H9 (cell line): ENCODE data around the gene POR. TPM values are rescaled to one million over a fixed set of nuclear protein-coding genes. Genes with fewer than 3 reads are reported as not detected.

Experiments
- DNase-seq: peaks from one replicate; pipeline ENCODE4 v3.0.0-alpha.2; 2017
- H2AFZ ChIP-seq: one replicate; pipeline ENCODE4 v1.6.1; 2013; ENCODE audit warnings: mild to moderate bottlenecking, low read length, control low read depth, moderate library complexity
- H2AK5ac ChIP-seq: 2 replicates; pipeline ENCODE4 v1.6.1; 2013; ENCODE audit warnings: low read length, control low read depth, mixed read lengths; ENCODE audit not compliant: insufficient read length
- H2BK120ac ChIP-seq: one replicate; pipeline ENCODE4 v1.6.1; 2013; ENCODE audit warnings: low read depth, mild to moderate bottlenecking, low read length, control low read depth, inconsistent platforms; ENCODE audit not compliant: poor library complexity, severe bottlenecking
- H2BK12ac ChIP-seq: 2 replicates; pipeline ENCODE4 v1.6.1; 2013; ENCODE audit warnings: low read length, control low read depth, mixed read lengths, low read depth; ENCODE audit not compliant: insufficient read length
- H2BK15ac ChIP-seq: 2 replicates; pipeline ENCODE4 v1.6.1; 2013; ENCODE audit warnings: low read depth, low read length, control low read depth
- H2BK20ac ChIP-seq: one replicate; pipeline ENCODE4 v1.6.1; 2013; ENCODE audit warnings: low read depth, mild to moderate bottlenecking, low read length, control low read depth, inconsistent platforms; ENCODE audit not compliant: poor library complexity, severe bottlenecking
- H2BK5ac ChIP-seq: 2 replicates; pipeline ENCODE4 v1.6.1; 2013; ENCODE audit warnings: low read length, control low read depth, mixed read lengths; ENCODE audit not compliant: insufficient read length
- H3K14ac ChIP-seq: 2 replicates; pipeline ENCODE4 v1.6.1; 2013; ENCODE audit warnings: low read length, control low read depth; ENCODE audit not compliant: insufficient read depth
- H3K18ac ChIP-seq: 2 replicates; pipeline ENCODE4 v1.6.1; 2013; ENCODE audit warnings: low read depth, mild to moderate bottlenecking, mixed read lengths, low read length, control low read depth; ENCODE audit not compliant: insufficient read length
- H3K23ac ChIP-seq: 2 replicates; pipeline ENCODE4 v1.6.1; 2013; ENCODE audit warnings: low read length, control low read depth, mixed read lengths, low read depth; ENCODE audit not compliant: insufficient read length
- H3K23me2 ChIP-seq: 2 replicates; pipeline ENCODE4 v1.6.1; 2013; ENCODE audit warnings: low read depth, mild to moderate bottlenecking, mixed read lengths, low read length, control low read depth; ENCODE audit not compliant: insufficient read length, poor library complexity, severe bottlenecking
- H3K27ac ChIP-seq: 2 replicates; pipeline ENCODE4 v1.5.1; 2013; ENCODE audit warnings: low read length, control low read depth, mixed read lengths, low read depth; ENCODE audit not compliant: insufficient read length
- H3K27me3 ChIP-seq: 2 replicates; pipeline ENCODE4 v1.6.1; 2013; ENCODE audit warnings: low read length, control low read depth, inconsistent platforms; ENCODE audit not compliant: insufficient read depth
- H3K4ac ChIP-seq: 2 replicates; pipeline ENCODE4 v1.6.1; 2013; ENCODE audit warnings: low read depth, mild to moderate bottlenecking, control low read depth, inconsistent platforms, low read length, moderate library complexity
- H3K4me1 ChIP-seq: 2 replicates; pipeline ENCODE4 v1.6.1; 2013; ENCODE audit warnings: low read length, control low read depth, inconsistent platforms; ENCODE audit not compliant: insufficient read depth
- H3K4me2 ChIP-seq: 2 replicates; pipeline ENCODE4 v1.6.1; 2013; ENCODE audit warnings: low read length, control low read depth, mixed read lengths; ENCODE audit not compliant: insufficient read length, insufficient read depth
- H3K56ac ChIP-seq: 2 replicates; pipeline ENCODE4 v1.6.1; 2013; ENCODE audit warnings: low read depth, mild to moderate bottlenecking, mixed read lengths, low read length, control low read depth; ENCODE audit not compliant: insufficient read length
- H3K79me1 ChIP-seq: 2 replicates; pipeline ENCODE4 v1.6.1; 2013; ENCODE audit warnings: low read depth, mild to moderate bottlenecking, moderate library complexity, low read length, control low read depth, inconsistent platforms; ENCODE audit not compliant: insufficient read depth, poor library complexity, severe bottlenecking
- H3K79me2 ChIP-seq: 2 replicates; pipeline ENCODE4 v1.6.1; 2013; ENCODE audit warnings: low read length, control low read depth, inconsistent platforms; ENCODE audit not compliant: insufficient read depth
- H3K9ac ChIP-seq: 2 replicates; pipeline ENCODE4 v1.6.1; 2013; ENCODE audit warnings: low read length, control low read depth, mixed read lengths; ENCODE audit not compliant: insufficient read length; ENCODE audit errors: extremely low read depth
- H3K9me3 ChIP-seq: one replicate; pipeline ENCODE4 v1.6.1; 2013; ENCODE audit warnings: low read depth, low read length, inconsistent platforms; ENCODE audit not compliant: control insufficient read depth
- H3T11ph ChIP-seq: one replicate; pipeline ENCODE4 v1.6.1; 2013; ENCODE audit warnings: mild to moderate bottlenecking, low read length, control low read depth, inconsistent platforms
- H4K20me1 ChIP-seq: one replicate; pipeline ENCODE4 v1.6.1; 2013; ENCODE audit not compliant: control insufficient read depth, insufficient read length, insufficient read depth
- H4K5ac ChIP-seq: 2 replicates; pipeline ENCODE4 v1.6.1; 2013; ENCODE audit warnings: low read depth, mild to moderate bottlenecking, mixed read lengths, low read length, control low read depth; ENCODE audit not compliant: insufficient read length
- H4K8ac ChIP-seq: replicated peaks from 2 replicates; pipeline ENCODE4 v1.6.1; 2013; ENCODE audit warnings: low read length, control low read depth, mixed read lengths, low read depth; ENCODE audit not compliant: insufficient read length
- H4K91ac ChIP-seq: 2 replicates; pipeline ENCODE4 v1.6.1; 2013; ENCODE audit warnings: low read depth, mild to moderate bottlenecking, moderate library complexity, mixed read lengths, low read length, control low read depth; ENCODE audit not compliant: insufficient read length
- H3K27ac Mint-ChIP-seq, 3 experiments: 2 replicates in 2 of 3; 3 replicates in 1 of 3; pipeline ENCODE4 v1.8.0; 2020 to 2021; ENCODE audit warnings: mixed read lengths in 3 of 3, mild to moderate bottlenecking in 1 of 3, moderate library complexity in 1 of 3
- H3K27me3 Mint-ChIP-seq: 2 replicates; pipeline ENCODE4 v1.8.0; 2021; ENCODE audit warnings: low read depth, mild to moderate bottlenecking, moderate library complexity, mixed read lengths
- H3K36me3 Mint-ChIP-seq, 3 experiments: 2 replicates in 2 of 3; 3 replicates in 1 of 3; pipeline ENCODE4 v1.8.0; 2020 to 2021; ENCODE audit warnings: low read depth in 3 of 3, mixed read lengths in 3 of 3; ENCODE audit not compliant: insufficient read depth in 1 of 3
- H3K4me1 Mint-ChIP-seq, 2 experiments: 2 replicates each; pipeline ENCODE4 v1.8.0; 2020; ENCODE audit warnings: mixed read lengths in 2 of 2
- H3K4me3 Mint-ChIP-seq, 2 experiments: 2 replicates in 1 of 2; 3 replicates in 1 of 2; pipeline ENCODE4 v1.8.0; 2020 to 2021; ENCODE audit warnings: mild to moderate bottlenecking in 2 of 2, mixed read lengths in 2 of 2, moderate library complexity in 1 of 2
- H3K9me3 Mint-ChIP-seq, 2 experiments: 2 replicates in 1 of 2; 3 replicates in 1 of 2; pipeline ENCODE4 v1.8.0; 2020; ENCODE audit warnings: mild to moderate bottlenecking in 2 of 2, mixed read lengths in 2 of 2, moderate library complexity in 1 of 2
- CTCF ChIP-seq: fragments of 200-600 bp; sonication (generic); conservative IDR thresholded peaks from 3 replicates; pipeline ENCODE4 v1.8.0; 2021; ENCODE audit warnings: antibody characterized with exemption, mild to moderate bottlenecking
- WGBS: extraction: QIAGEN DNeasy Blood & Tissue Kit; methylation state at CpG from one replicate; pipeline ENCODE4 v1.1.7; 2013; ENCODE audit warnings: missing lambda C conversion rate, low lambda C conversion rate, mixed read lengths; ENCODE audit not compliant: insufficient read length; ENCODE audit errors: extremely low coverage; 5-methylcytosine and 5-hydroxymethylcytosine counted together
- total RNA-seq: library from RNA; stranded (reverse); gene quantifications from 2 replicates; pipeline ENCODE4 v1.2.1, GENCODE V29; 2021

The POR gene
- total RNA-seq, 1 experiment from 2014 or later: 128 TPM

GRCh38 chr7:75958802-75959543 lies 44.0 kb downstream of the POR start:
- H2BK20ac ChIP-seq: no peak overlapping the region
- no peaks in the 10 kb centered on the region for H3K23me2 ChIP-seq
- no peak overlapping the region for H2BK5ac ChIP-seq
- no peaks in the 10 kb centered on the region for H3K9me3 Mint-ChIP-seq
- H2AFZ ChIP-seq: no peak overlapping the region
- no peak overlapping the region for H3K56ac ChIP-seq
- H3K27ac ChIP-seq: no peak overlapping the region
- no peak overlapping the region for H2BK15ac ChIP-seq
- no peak overlapping the region for H4K8ac ChIP-seq
- H3K23ac ChIP-seq: no peak overlapping the region
- no peak for DNase-seq
- no peaks in the 10 kb centered on the region for H3K27me3 ChIP-seq
- H3K4me3 Mint-ChIP-seq: no peak overlapping the region
- H3K4me1 ChIP-seq: no peaks in the 10 kb centered on the region
- peak overlapping the region in 1 of 3 experiments; percentile 44; a peak in 1 of 7 replicates for H3K27ac Mint-ChIP-seq
- H3K18ac ChIP-seq: no peak overlapping the region
- no peaks in the 10 kb centered on the region for H4K20me1 ChIP-seq
- no peak overlapping the region for H3K4me2 ChIP-seq
- peaks cover 13 to 16% of the 10 kb centered on the region in 2 experiments for H3K4me1 Mint-ChIP-seq
- no peak for TF ChIP-seq CTCF
- H3K27me3 Mint-ChIP-seq: no peaks in the 10 kb centered on the region
- H3K79me2 ChIP-seq: no peaks in the 10 kb centered on the region
- no peaks in the 10 kb centered on the region for H3K9me3 ChIP-seq
- H3K9ac ChIP-seq: no peak overlapping the region
- H2AK5ac ChIP-seq: no peak overlapping the region
- H3K36me3 Mint-ChIP-seq: peaks cover 17 to 53% (median 51%) of the 10 kb centered on the region in 3 experiments; a peak in 6 of 7 replicates
- H3K79me1 ChIP-seq: no peaks in the 10 kb centered on the region
- no peak overlapping the region for H2BK12ac ChIP-seq
- H2BK120ac ChIP-seq: no peak overlapping the region
- H3K14ac ChIP-seq: no peak overlapping the region
- H3K4ac ChIP-seq: no peak overlapping the region
- no peak overlapping the region for H4K5ac ChIP-seq
- H4K91ac ChIP-seq: no peak overlapping the region
- WGBS: no CpG with 5 or more reads among the region's 9 CpGs
- H3T11ph ChIP-seq: no peak overlapping the region
